ENCODE results near the gene PMPCA.
"Not testable (repeated sequence)": the region's sequence is repeated elsewhere in the genome, so short reads cannot be mapped to it uniquely, and the experiment has no call there.

The PMPCA gene

GRCh38 chr9:136394312-136395019, 16.0 kb upstream of the PMPCA start:
- DNase-seq (ENCODE audit: low spot score), result no peak

- no peak for DNase-seq (ENCODE audit: low spot score)
These were observed 15.5 kb upstream of the PMPCA start for GRCh38 chr9:136395020-136395340.

- no peak for DNase-seq (ENCODE audit: low spot score)
These were observed 14.9 kb upstream of the PMPCA start for GRCh38 chr9:136395345-136396218.

- no peak for DNase-seq (ENCODE audit: low spot score)
These were observed 14.3 kb upstream of the PMPCA start for GRCh38 chr9:136396219-136396515.

- no peak for DNase-seq (ENCODE audit: low spot score)
These were observed 12.8 kb upstream of the PMPCA start for GRCh38 chr9:136397643-136398042.

GRCh38 chr9:136398286-136398685, 12.2 kb upstream of the PMPCA start:
- DNase-seq (ENCODE audit: low spot score), result no peak

GRCh38 chr9:136399176-136400037, 11.1 kb upstream of the PMPCA start:
- peak; percentile 26 for DNase-seq (ENCODE audit: low spot score)

- DNase-seq (ENCODE audit: low spot score), result peak; percentile 87
These were observed 10.2 kb upstream of the PMPCA start, which contains the start of gene SNAPC4 for GRCh38 chr9:136400038-136400834. Gene SNAPC4, minus strand, starts transcription at chr9:136400170. Its CDS starts 1,742 bp downstream, at chr9:136398428.

- no peak for DNase-seq (ENCODE audit: low spot score)
These were observed 9.1 kb upstream of the PMPCA start for GRCh38 chr9:136401173-136401922.

- no peak for DNase-seq (ENCODE audit: low spot score)
These were observed 8.4 kb upstream of the PMPCA start for GRCh38 chr9:136402067-136402466.

GRCh38 chr9:136403538-136403914, 6.9 kb upstream of the PMPCA start:
- peak; percentile 89 for DNase-seq (ENCODE audit: low spot score)

- peak; percentile 38 for DNase-seq (ENCODE audit: low spot score)
These were observed 6.3 kb upstream of the PMPCA start for GRCh38 chr9:136403915-136404800.

- no peak for DNase-seq (ENCODE audit: low spot score)
These were observed 5.7 kb upstream of the PMPCA start for GRCh38 chr9:136404801-136405136.

- DNase-seq (ENCODE audit: low spot score), result no peak
These were observed 5.0 kb upstream of the PMPCA start for GRCh38 chr9:136405481-136405880.

- DNase-seq (ENCODE audit: low spot score), result not testable (repeated sequence)
These were observed 4.6 kb upstream of the PMPCA start for GRCh38 chr9:136405904-136406303.

GRCh38 chr9:136407061-136407460, 3.4 kb upstream of the PMPCA start:
- not testable (repeated sequence) for DNase-seq (ENCODE audit: low spot score)

GRCh38 chr9:136407911-136408310, 2.5 kb upstream of the PMPCA start:
- no peak for DNase-seq (ENCODE audit: low spot score)

- no peak for DNase-seq (ENCODE audit: low spot score)
These were observed 652 bp upstream of the PMPCA start for GRCh38 chr9:136409557-136410455.

GRCh38 chr9:136411378-136411777, 920 bp downstream of the PMPCA start:
- no peak for DNase-seq (ENCODE audit: low spot score)

Data from CD4-positive, alpha-beta T cell treated with Interleukin-15 for 4 hours (primary cell).